HL-60/S4 treated with retinoic acid at 250 ng/mL for 4 days and 3 days (cell line): Measurements from ENCODE around the gene JPH3.

Source experiments
- in situ Hi-C: fragments of 300-500 bp; cut with MboI; formaldehyde crosslinking; loops from 2 replicates; pipeline ENCODE4 v1.7.0; 2022; ENCODE audit warnings: low sequenced_read_pairs

Gene JPH3

DNA sequence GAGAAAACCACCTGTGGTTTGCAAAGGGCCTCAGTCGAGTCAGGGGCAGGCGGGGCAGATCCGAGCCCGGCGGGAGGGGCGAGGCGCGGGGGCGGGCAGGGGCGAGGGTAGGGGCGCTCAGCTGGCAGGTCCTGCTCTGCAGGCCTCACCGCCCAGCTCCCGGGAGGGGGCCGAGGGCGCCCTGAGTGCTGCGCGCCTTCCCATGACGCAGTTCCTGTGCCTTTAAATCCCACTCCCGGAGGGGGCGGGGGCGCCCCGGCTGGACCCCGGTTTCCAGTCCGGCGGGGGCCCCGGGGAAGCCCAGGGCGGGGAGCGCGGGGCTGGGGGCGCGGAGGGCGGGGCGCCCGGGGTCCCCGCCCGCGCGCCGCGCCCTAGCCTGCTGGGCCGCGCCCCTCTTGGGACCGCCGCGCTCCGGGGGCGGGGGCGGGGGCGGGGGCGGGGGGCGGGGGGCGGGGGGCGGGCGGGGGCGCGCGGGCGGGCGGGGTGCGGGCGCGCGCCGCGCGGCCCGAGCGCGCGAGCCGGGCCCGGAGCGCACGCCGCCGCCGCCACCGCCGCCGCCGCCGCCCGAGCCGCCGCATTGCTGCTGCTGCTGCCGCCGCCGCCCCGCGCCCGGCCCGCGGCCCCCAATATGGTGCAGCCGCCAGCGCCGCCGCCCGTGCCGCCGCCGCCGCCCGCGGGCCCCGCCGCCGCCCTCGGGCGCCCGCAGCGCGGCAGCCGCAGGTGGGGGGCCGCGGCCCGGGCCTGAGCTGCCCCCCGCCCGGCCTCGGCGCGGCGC is at the start of gene JPH3:
JPH3 (plus strand) TSS at position 508 of the 775 bp plus-strand sequence. CDS start 639 bp downstream, outside the sequence.
- in situ Hi-C loops: no loop called here

DNA sequence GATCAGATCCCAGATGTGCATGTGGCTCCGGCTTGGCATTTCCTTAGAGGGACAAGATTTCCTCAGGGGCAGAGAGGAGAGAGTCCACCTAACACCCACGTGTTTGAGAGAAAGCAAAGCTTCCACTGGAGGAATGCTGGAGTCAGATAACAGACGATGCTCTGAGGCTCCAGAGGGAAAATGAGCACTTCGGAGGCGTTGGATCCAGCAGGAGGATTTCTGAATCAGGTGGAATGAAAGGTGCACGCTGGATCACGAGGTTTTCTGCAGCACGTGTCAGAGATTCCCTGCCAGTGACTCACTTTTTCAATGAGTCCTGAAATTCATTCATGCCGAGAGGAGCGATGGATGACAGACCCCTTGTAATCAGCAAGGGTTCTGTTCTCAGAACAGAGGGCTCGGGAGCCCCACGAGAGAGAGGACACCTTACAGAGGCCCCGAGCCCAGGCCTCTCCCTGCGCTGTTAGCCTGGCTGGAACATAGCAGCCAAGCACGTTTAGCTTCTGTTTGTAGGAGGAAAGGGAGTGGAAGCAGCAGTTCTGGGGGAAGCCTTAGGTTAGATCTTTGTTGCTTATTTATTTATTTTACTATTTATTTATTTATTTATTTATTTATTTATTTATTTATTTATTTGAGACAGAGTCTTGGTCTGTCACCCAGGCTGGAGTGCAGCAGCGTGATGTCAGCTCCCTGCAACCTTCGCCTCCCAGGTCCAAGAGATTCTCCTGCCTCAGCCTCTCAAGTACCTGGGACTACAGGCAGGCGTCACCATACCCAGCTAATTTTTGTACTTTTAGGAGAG is 49.3 kb upstream of the JPH3 start:
- in situ Hi-C loops: no loop called here

DNA sequence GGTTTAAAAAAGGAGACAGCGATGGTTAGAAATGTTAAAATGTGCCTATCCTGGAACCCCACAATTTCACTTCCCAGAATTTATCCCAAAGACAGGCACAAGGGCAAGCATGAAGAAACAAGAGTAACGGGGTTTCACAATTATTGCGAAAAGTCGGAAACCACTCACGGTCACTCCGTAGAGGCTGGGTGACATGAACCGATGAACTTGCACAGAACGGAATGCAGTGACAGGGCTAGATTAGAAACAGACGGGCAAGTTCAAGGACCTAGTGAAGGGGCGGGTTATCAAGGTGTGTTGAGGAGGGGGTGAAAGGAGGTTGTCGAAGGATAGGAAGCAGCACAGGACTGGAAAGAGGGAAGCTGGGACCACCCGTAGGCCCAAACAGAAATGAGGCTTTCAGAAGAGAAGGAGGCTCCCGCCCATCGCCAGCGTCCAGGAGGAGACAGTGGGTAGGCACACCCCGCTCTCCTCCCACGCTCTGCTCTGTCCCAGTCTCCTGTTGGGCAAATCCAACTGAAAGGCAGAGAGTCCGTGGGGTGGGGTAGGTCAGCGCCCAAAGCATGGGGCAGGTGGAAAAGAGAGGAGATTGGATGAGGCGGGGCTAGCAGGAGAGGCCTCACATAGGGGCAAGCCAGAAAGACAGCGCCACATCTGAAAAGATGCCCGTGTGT is 47.4 kb upstream of the JPH3 start:
- in situ Hi-C loops: no loop called here

DNA sequence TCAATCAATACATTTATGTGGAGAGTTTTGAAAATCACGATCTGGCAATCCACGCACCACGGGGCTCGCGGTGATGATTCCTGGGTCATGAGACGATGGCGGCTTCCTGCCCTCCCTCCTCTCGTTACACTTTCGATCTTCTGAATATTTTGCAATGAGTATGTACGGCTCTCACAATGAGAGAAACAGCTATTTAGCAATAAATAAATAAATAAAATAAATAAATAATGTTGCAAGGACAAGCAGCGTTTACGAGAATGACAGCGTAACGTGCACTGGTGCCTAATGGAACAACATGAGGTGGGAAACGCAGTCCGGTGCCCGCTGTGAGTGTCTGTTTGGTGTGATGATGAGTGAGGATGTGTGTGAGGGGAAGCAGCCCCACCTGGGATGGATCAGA is 46.7 kb upstream of the JPH3 start:
- in situ Hi-C loops: no loop called here

DNA sequence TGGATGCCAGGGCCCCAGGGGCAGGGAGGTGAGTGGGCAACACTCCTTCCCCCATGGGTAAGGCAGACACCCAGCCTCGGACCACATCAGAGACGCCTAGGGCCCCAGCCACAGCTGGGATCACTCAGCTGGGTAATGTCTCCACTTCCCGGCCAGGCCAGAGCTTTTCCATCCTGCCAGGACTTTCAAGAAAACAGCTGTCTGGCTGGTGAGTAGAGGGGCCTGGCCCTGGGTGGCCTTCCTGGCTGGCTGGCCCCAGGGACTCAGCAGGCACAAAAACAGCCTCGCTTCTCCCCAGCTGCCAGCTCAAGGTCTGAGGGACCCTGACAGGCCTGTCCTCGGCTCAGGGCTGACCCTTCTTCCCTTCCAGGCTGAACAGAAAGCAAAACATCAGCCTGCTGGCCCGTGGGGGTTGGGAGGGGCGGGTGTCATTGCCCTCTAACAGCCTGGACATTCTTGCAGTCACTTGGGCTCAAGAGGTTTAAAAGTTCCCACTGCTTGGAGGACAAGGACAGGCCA is 45.3 kb upstream of the JPH3 start:
- in situ Hi-C loops: no loop called here

DNA sequence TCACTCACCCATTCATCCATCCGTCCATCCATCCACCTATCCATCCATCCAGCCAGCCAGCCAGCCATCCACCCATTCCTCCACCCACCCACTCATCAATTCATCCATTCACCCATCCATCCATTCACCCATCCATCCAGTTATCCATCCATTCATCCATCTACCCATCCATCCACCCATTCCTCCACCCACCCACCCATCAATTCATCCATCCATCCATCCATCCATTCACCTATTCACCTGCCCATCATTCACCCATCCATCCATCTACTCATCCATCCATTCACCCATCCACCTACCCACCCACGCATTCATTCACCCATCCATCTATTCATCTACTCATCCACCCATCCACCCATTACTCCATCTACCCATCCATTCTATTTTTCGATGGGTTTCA is 43.6 kb upstream of the JPH3 start:
- in situ Hi-C loops: no loop called here

DNA sequence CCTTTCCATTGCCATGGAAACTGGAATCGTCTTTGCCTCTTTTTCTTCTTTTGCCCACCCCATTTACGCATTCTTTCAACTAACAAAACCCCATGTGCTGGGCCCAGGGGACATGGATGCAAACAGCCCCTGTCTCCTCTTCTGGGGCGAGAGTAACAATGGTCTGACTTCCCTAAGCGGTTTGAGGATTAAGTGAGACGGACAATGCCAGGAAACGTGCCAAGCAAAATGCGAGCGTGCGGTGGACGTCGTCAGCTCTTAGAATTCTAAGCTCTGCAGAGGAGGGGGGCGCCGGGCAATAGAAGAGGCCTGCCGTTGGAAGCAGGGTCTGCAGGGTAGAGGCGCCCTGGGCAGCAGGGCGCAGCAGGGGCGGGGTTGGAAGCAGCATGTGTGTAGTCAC is 42.4 kb upstream of the JPH3 start:
- in situ Hi-C loops: no loop called here

DNA sequence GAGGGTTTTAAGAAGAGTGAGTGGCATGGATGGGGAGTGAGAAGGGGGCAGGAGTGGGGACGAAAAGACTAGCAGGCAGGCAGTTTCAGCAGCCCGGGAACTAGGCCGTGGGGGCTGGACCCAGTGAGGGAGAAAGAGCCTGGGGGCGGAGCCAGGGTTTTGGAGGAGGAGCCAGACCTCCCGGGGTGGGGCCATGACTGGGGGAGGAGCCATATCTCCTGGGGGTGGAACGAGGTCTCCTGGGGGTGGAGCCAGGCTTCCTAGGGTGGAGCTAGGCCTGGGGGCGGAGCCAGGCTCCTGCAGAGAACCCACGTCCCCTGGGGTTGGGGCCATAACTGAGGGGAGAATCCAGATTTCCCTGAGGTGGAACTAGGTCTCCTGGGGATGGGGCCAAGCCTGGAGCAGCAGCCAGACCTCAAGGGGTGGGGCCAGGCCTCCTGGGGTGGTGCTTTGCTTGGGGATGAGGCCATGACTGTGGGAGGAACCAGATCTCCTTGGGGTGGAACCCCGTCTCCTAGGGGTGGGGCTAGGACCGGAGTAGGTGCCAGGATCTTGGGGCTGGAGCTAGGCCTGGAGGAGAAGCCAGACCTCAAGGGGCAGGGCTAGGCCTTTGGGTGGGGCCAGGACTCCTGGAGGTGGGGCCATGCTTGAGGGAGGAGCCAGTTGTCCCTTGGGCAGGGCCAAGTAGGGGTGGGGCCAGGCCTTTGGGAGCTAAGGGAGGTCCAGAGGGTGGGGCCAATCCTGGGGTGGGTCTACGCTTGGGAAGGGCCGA is 41.7 kb upstream of the JPH3 start:
- in situ Hi-C loops: no loop called here

DNA sequence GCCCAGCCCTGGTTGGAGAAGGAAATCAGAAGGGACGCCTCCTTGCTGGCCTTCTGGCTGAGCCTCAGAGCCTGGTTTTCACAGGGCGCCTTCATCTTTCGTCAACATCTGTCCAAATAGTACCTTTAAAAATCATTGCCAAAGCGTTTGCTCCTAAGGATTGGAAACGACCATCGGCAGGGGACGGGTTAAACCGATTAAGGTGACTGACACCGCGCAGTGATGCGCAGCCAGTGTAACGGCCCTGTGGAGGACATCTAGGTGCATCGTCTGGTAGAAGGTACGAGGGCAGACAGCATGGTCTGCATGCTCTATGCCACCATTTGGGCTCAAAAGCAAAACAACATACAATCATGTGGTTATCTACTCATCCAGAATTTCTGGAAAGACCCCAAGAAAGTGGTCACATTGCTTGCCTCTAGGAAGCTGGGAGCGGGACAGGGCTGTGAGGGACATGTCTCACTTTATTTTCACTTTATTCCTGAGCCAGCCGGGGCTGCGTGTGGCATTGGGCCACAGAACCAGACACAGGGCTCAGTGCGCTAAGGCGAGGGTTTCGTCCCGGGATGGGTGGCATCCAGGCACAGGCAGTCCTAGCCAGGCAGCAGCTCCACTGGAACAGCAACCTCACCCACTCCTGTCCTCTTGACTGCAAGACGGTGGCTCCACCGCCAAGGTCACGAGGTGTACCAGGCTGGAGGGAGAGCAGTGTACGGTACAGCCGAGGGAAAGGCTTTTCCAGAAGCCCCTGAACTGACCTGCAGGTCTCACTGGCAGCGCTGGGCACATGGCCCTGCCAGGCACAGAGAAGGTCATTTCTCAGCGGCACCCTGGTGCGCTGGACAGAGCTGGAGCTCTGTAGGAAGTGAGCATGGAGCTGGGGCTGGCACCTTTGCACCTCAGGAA is 40.9 kb upstream of the JPH3 start:
- in situ Hi-C loops: no loop called here

DNA sequence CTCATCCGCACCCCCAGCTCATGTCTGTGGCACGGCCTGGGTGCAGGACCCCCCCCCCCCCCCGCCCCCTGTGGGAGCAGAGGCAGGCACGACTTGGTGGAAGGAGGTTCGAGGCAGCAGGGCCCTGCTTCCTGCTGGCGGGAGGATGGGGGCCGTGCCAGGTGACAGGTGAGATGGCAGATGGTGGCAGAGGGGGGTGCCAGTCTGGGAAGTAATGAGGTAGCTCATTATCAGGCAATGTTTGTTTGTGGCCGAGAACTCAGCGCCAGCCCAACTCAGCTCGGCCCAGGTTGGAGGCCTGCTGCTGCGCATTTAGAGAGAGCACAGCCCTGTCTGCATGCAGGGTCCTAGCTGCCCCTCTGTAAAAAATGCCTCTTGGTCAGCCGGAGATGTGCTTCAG is 40.1 kb upstream of the JPH3 start:
- in situ Hi-C loops: no loop called here

DNA sequence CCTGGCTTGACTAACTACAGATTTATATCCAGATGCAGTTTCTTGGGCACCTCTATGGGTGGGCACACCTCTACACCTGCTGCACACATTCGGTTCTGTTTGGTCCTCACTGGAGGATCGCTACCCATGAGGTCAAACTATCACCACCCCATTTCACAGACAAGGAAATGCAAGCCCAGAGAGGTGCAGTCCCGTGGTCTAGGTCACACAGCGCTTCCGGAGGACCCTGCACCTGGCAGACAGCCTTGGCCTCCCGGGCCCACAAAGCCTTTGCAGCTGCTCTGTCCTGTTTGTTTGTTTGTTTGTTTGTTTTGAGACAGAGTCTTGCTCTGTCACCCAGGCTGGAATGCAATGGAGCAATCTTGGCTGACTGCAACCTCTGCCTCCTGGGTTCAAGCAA is 39.3 kb upstream of the JPH3 start:
- in situ Hi-C loops: no loop called here

DNA sequence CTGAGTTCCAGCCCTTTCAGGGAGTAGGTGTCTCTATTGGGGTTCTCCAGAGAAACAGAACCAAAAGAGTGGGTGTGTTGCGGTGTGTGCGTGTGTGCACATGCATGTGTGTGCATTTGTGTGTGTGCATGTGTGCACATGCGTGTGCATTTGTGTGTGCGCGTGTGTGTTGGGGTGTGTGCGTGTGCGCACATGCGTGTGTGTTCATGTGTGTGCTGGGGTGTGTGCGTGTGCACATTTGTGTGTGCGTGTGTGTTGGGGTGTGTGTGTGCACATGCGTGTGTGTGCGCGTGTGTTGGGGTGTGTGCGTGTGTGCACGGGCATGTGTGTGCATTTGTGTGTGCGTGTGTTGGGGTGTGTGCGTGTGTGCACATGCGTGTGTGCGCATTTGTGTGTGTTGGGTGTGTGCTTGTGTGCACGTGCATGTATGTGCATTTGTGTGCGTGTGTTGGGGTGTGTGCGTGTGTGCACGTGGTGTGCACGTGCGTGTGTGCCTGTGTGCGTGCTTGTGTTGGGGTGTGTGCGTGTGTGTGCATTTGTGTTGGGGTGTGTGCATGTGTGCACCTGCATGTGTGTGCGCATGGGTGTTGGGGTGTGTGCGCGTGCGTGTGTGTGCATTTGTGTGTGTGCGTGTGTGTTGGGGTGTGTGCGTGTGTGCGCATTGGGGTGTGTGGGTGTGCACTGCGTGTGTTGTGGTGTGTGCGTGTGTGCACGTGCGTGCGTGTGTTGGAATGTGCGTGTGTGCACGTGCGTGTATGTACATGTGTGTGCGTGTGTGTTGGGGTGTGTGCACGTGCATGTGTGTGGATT is 38.4 kb upstream of the JPH3 start:
- in situ Hi-C loops: no loop called here

DNA sequence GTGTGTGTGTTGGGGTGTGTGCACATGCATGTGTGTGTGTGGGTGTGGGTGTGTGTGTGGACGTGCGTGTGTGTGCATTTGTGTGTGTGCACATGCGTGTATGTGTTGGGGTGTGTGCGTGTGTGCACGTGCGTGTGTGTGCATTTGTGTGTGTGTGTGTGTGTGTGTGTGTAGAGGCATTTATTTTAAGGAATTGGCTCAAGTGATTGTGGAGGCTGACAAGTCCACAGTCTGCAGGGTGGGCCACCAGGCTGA is 37.9 kb upstream of the JPH3 start:
- in situ Hi-C loops: no loop called here

DNA sequence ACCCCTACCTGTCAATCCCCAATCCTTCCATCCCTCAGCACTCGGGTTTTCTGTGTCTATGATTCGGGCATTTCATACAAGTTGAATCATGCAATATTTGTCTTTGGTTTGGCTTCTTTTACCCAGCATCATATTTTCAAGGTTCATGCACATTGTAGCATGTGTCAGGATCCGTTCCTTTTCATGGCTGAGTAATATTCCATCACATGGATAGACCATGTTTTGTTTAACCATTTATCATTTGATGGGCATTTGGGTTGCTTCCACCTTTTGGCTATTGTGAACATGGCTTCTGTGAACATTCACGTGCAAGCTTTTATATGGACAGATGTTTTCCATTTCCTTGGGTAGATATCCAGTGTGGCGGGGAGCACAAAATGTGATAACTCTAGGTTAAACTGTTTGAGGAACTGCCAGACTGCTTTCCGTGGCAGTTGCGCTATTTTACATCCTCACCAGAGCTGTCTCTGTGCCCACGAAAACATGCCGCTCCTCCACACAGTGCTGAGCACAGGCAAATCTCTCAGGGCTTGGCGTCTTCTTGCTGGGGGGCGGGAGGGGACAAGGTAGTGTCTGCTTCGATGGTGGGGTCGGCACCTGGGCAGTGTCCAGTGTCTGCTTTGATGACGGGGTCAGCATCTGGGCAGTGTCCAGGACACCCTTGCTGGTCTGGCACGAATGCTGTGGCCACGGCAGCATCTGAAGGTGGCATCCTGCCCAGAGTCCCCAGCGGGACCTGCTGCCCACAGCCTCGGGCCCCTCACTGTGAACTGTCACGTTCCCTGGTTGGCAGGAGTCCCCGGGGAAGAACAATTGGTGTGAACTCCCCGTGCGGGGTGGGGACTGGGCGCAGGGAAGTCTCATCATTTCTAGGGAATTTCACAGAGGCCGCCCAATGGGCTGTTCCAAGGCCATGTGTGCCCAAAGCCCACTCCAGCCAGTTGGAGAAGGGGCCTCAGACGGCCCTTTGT is 32.4 kb upstream of the JPH3 start:
- in situ Hi-C loops: no loop called here

DNA sequence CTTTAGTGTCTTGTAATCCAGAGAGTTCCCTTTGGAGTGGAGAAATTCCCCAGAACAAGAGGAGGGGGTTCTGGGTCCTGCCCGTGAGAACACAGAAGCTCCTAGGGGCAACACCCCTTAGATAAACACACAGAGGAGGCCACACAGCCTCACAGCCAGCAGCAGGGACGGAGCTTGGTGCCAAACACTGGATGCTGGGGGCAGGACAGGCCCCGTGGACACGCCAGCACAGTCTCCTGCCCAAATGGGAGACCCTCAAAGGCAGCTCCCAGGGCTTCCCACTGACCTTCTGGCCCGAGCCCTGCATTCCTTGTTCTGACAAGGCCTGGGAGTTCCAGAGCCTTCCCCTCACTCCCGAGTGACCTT is 31.8 kb upstream of the JPH3 start:
- in situ Hi-C loops: no loop called here

DNA sequence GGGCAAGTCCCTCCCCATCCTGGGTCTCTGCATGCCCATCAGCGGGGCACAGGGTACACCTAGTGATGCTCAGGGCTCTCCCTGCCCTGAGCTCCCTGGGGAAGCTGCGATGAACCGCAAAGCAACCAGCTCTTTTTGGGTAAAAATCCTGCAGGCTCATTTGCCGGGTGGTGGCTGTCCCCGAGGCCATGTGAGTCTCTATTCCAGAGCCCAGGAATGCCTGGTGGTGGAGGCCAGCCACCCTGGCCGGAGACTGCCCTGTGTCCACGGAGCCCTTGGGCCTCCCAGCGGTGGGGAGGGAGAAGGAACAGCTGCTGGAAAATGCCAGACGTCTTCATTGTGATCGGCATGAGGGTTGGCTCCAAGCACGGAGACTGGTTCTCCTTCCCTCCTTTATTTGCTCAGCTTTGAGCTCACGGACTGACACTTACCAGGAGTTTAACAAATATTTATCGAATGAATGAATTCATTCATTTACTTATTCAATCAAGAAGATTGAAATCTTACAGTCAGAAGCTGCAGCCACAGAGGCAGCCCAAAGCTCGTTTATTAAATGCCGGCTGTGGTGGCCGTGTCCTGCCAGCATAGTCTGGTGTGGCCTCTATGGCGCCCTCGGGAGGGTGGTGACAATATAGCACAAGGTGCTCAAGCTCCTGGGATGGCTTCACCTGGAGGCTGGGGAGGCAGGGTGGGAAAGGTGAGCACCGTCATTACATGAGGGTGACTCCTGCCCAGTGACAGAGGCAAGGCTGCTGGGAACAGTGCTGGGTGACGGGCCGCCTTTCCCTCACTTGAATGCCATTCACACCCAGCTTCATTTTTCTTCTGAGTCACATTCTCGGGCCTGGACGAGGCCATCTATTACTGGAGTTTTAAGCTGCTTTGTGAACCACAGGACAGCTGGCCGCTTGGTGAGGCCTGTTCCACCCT is 31.1 kb upstream of the JPH3 start:
- in situ Hi-C loops: no loop called here

DNA sequence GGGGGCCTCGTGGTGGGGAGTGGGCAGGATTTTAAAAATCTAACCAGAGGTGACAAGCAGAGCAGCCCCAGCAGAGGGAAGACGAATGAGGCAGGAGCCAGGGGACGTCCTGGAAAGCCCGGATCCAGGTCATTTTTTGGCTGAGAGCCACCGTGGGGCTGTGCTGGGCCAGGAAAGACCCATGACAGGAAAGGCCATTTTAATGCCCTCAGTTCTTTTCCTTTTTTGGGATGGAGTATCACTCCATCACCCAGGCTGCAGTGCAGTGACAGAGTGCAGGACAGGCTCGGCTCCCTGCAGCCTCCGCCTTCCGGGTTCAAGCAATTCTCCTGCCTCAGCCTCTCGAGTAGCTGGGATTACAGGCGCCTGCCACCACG is 30.5 kb upstream of the JPH3 start:
- in situ Hi-C loops: no loop called here
